ENCODE measurements around the gene TRAF2. TPM values are rescaled to one million over a fixed set of nuclear protein-coding genes. Genes with fewer than 3 reads are reported as not detected.
"Not testable (repeated sequence)": the region's sequence is repeated elsewhere in the genome, so short reads cannot be mapped to it uniquely, and the experiment has no call there.

The TRAF2 gene
- total RNA-seq, 1 experiment from 2014 or later = 6.3 TPM

DNA sequence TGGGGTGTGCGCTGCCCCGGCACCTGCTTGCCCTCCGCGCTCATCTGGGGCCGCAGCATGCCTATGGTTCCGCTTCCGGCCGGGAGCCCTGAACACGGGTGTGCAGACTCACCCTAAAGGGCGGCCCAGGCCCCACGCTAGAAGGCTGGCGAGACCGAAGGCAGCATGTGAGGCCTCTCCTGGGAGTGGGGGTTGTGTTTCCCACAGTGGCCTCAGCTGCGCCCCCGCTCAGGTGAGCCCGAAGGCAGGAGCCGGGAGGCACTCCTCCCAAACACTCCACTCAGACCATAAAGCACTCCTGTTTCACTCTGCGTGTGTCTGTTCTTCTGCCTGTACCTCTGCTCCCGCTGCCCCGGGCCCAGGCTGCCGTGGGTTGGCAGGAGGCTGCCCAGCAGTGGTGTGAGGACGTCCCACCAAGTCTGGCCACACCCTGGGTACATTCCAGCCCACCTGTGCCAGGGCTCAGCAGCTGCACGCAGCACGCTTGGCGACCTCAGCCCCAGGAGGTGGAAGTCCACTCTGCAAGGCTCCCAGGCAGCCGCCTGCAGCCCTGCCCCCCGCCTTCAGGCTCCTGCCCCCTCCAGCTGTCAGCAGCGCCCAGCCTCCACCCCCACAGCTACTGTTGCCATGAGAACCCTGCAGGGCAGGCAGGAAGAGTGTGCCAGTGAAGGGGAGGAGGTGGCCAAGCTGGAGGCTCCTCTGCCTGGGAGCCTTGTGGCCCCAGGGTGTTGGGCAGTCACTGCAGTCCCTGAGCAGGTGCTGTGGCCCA, 45.3 kb upstream of the TRAF2 start:
- H2AFZ ChIP-seq (ENCODE audit: low read length) = no peak overlapping the region
- peak overlapping the region; percentile 71; the same call in 1 of the 2 replicates for H3K9ac ChIP-seq (ENCODE audit: low read length)
- no peaks in the 10 kb centered on the region for H3K9me2 ChIP-seq (replicated peaks; ENCODE audit: insufficient read depth, low read length)
- no peak overlapping the region for H3K4me2 ChIP-seq (ENCODE audit: low read depth, low read length, poor library complexity, severe bottlenecking)
- H3K9me3 ChIP-seq (ENCODE audit: low read length) = no peaks in the 10 kb centered on the region
- H3K4me3 ChIP-seq (ENCODE audit: low read length) = no peak overlapping the region
- no peaks in the 10 kb centered on the region for H3K27me3 ChIP-seq (ENCODE audit: low read length)
- H3K4me1 ChIP-seq (ENCODE audit: low read length) = peaks cover 29% of the 10 kb centered on the region
- no peaks in the 10 kb centered on the region for H3K79me2 ChIP-seq (ENCODE audit: low read length)
- peak; percentile 67 for DNase-seq
- H3K27ac ChIP-seq (ENCODE audit: low read length) = peak overlapping the region; percentile 51
- no peaks in the 10 kb centered on the region for H4K20me1 ChIP-seq (ENCODE audit: insufficient read depth, low read depth, low read length)
- no peaks in the 10 kb centered on the region for H3K36me3 ChIP-seq (ENCODE audit: insufficient read depth, low read length)

- H3K9me2 ChIP-seq (replicated peaks; ENCODE audit: insufficient read depth, low read length); H2AFZ ChIP-seq (ENCODE audit: low read length); DNase-seq; H3K79me2 ChIP-seq (ENCODE audit: low read length); H3K9me3 ChIP-seq (ENCODE audit: low read length); H3K36me3 ChIP-seq (ENCODE audit: insufficient read depth, low read length); H4K20me1 ChIP-seq (ENCODE audit: insufficient read depth, low read depth, low read length); H3K27me3 ChIP-seq (ENCODE audit: low read length): not testable (repeated sequence)
- H3K4me1 ChIP-seq (ENCODE audit: low read length) = peaks cover 29% of the 10 kb centered on the region
- peak overlapping the region; percentile 66; the same call in 1 of the 2 replicates for H3K4me3 ChIP-seq (ENCODE audit: low read length)
- H3K27ac ChIP-seq (ENCODE audit: low read length) = peak overlapping the region; percentile 51
- H3K4me2 ChIP-seq (ENCODE audit: low read depth, low read length, poor library complexity, severe bottlenecking) = peak overlapping the region; percentile 91
- H3K9ac ChIP-seq (ENCODE audit: low read length) = peak overlapping the region; percentile 71; the same call in 1 of the 2 replicates
These were observed 44.5 kb upstream of the TRAF2 start for GRCh38 chr9:136841646-136842379.

DNA sequence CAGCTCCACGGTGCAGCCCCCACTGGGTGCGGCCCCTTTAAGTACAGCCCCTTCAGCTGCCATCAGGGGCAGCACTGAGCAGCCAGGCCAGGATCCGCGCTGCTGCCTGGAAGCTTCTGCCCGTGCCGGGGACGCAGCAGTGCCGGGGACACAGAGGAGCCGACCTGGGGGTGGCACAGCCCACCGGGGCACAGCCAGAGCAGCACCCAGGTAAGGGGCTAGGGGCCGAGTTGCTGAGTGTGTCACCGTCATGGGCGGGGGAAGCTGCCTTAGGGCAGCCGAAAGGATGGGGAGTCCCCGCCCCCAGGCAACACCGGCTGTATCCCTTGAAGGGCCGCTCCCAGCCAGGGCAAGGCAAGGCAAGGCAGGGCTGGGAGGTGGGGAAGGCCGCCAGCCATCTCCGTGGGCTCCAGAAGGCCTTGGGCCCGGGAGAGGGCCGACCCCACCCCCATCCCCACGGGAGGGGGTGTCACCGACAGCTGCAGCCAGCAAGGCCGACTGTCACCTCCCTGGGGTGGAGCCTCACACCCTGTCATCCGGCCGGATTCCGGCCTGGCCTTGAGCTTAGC, 43.9 kb upstream of the TRAF2 start, which contains the start of gene AJM1:
Gene AJM1, plus strand, starts transcription at position 99 of the 569 bp plus-strand sequence. CDS start 1,937 bp downstream, outside the sequence.
- H3K27ac ChIP-seq (ENCODE audit: low read length) = peak within 1 kb of the TSS; percentile 51
- not testable (repeated sequence) for H3K79me2 ChIP-seq (ENCODE audit: low read length); H3K9me2 ChIP-seq (replicated peaks; ENCODE audit: insufficient read depth, low read length); H3K36me3 ChIP-seq (ENCODE audit: insufficient read depth, low read length); H4K20me1 ChIP-seq (ENCODE audit: insufficient read depth, low read depth, low read length); H3K27me3 ChIP-seq (ENCODE audit: low read length); H2AFZ ChIP-seq (ENCODE audit: low read length); H3K9me3 ChIP-seq (ENCODE audit: low read length)
- H3K4me1 ChIP-seq (ENCODE audit: low read length) = peaks cover 30% of the 10 kb centered on the region
- peak within 1 kb of the TSS; percentile 66; the same call in 1 of the 2 replicates for H3K4me3 ChIP-seq (ENCODE audit: low read length)
- peak; percentile 94 for DNase-seq
- H3K9ac ChIP-seq (ENCODE audit: low read length) = peak within 1 kb of the TSS; percentile 71
- H3K4me2 ChIP-seq (ENCODE audit: low read depth, low read length, poor library complexity, severe bottlenecking) = peak within 1 kb of the TSS; percentile 91

GRCh38 chr9:136843159-136843800, 43.0 kb upstream of the TRAF2 start:
- H3K4me2 ChIP-seq (ENCODE audit: low read depth, low read length, poor library complexity, severe bottlenecking) = peak overlapping the region; percentile 59
- H3K36me3 ChIP-seq (ENCODE audit: insufficient read depth, low read length); H3K9me2 ChIP-seq (replicated peaks; ENCODE audit: insufficient read depth, low read length); H3K79me2 ChIP-seq (ENCODE audit: low read length); DNase-seq; H2AFZ ChIP-seq (ENCODE audit: low read length); H3K9me3 ChIP-seq (ENCODE audit: low read length); H4K20me1 ChIP-seq (ENCODE audit: insufficient read depth, low read depth, low read length); H3K27me3 ChIP-seq (ENCODE audit: low read length): not testable (repeated sequence)
- H3K4me1 ChIP-seq (ENCODE audit: low read length) = peaks cover 35% of the 10 kb centered on the region
- peak overlapping the region; percentile 45; the same call in 1 of the 2 replicates for H3K27ac ChIP-seq (ENCODE audit: low read length)
- peak overlapping the region; percentile 47; the same call in 1 of the 2 replicates for H3K4me3 ChIP-seq (ENCODE audit: low read length)
- H3K9ac ChIP-seq (ENCODE audit: low read length) = peak overlapping the region; percentile 59

- DNase-seq = peak; percentile 80
- not testable (repeated sequence) for H2AFZ ChIP-seq (ENCODE audit: low read length); H3K27ac ChIP-seq (ENCODE audit: low read length); H3K9ac ChIP-seq (ENCODE audit: low read length); H3K9me2 ChIP-seq (replicated peaks; ENCODE audit: insufficient read depth, low read length); H3K27me3 ChIP-seq (ENCODE audit: low read length); H3K36me3 ChIP-seq (ENCODE audit: insufficient read depth, low read length); H3K9me3 ChIP-seq (ENCODE audit: low read length); H3K79me2 ChIP-seq (ENCODE audit: low read length); H4K20me1 ChIP-seq (ENCODE audit: insufficient read depth, low read depth, low read length)
- H3K4me2 ChIP-seq (ENCODE audit: low read depth, low read length, poor library complexity, severe bottlenecking) = peak overlapping the region; percentile 59
- peak overlapping the region; percentile 47; the same call in 1 of the 2 replicates for H3K4me3 ChIP-seq (ENCODE audit: low read length)
- H3K4me1 ChIP-seq (ENCODE audit: low read length) = peaks cover 35% of the 10 kb centered on the region
These were observed 42.2 kb upstream of the TRAF2 start for GRCh38 chr9:136843801-136844740.

DNA sequence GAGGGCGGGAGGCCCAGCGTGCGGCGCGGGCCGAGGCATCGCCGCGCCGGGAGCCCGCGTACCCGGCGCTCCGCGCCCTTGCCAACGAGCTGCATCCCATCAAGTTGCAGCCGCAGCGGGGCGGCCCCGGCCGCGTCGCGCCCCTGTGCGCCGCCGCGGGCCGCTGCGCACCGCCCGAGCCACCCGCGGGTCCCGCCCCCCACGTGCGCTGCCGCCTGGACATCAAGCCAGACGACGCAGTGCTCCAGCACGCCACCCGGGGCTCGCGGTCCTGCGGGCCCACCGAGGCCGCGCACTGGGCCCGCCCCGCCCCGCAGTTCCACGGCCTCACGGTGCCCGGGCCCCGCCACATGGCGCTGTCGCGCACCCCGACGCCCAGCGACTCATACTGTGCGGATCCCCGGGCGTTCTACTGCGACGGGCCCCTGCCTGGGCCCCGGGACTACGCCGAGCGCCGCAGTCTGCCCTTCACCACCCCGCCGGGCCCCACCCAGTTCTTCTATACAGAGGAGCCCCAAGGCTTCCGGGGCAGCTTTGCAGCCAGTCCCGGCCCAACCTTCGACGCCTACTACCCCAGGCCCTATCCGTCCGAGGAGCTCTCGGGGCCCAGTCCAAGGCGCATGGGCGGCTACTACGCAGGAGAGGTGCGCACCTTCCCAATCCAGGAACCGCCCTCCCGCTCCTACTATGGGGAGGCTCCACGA, 41.4 kb upstream of the TRAF2 start:
- Histone ChIP-seq H3K9me3 (ENCODE audit: low read length) (no peaks in the 10 kb centered on the region), H3K4me2 (ENCODE audit: low read depth, low read length, poor library complexity, severe bottlenecking) (no peak overlapping the region), H3K9me2 (replicated peaks; ENCODE audit: insufficient read depth, low read length) (no peaks in the 10 kb centered on the region), H3K4me1 (ENCODE audit: low read length) (peaks cover 38% of the 10 kb centered on the region), H2AFZ (ENCODE audit: low read length) (no peak overlapping the region), H3K36me3 (ENCODE audit: insufficient read depth, low read length) (no peaks in the 10 kb centered on the region), H3K4me3 (ENCODE audit: low read length) (no peak overlapping the region), H3K27ac (ENCODE audit: low read length) (no peak overlapping the region), H3K9ac (ENCODE audit: low read length) (no peak overlapping the region), H4K20me1 (ENCODE audit: insufficient read depth, low read depth, low read length) (peaks cover 3% of the 10 kb centered on the region; the same call in 1 of the 2 replicates), H3K79me2 (ENCODE audit: low read length) (no peaks in the 10 kb centered on the region), H3K27me3 (ENCODE audit: low read length) (no peaks in the 10 kb centered on the region)
- no peak for DNase-seq

Data from Karpas-422 (cell line).